Osteocyte (in vitro differentiated cells): ENCODE results near the gene IDUA. TPM values are rescaled to one million over a fixed set of nuclear protein-coding genes. Genes with fewer than 3 reads are reported as not detected.

ENCODE experiments used
- DNase-seq: peaks from one replicate; pipeline ENCODE4 v3.0.0; 2021; ENCODE audit warnings: mixed read lengths; ENCODE audit not compliant: unreplicated experiment; ENCODE audit errors: extremely low spot score
- H3K27ac Mint-ChIP-seq: one replicate; pipeline ENCODE4 v1.8.0; 2021; ENCODE audit warnings: mild to moderate bottlenecking, mixed read lengths; ENCODE audit not compliant: unreplicated experiment
- H3K27me3 Mint-ChIP-seq: one replicate; pipeline ENCODE4 v1.8.0; 2021; ENCODE audit warnings: mixed read lengths; ENCODE audit not compliant: unreplicated experiment
- H3K36me3 Mint-ChIP-seq: one replicate; pipeline ENCODE4 v1.8.0; 2021; ENCODE audit warnings: mixed read lengths; ENCODE audit not compliant: unreplicated experiment
- H3K4me1 Mint-ChIP-seq: one replicate; pipeline ENCODE4 v1.8.0; 2021; ENCODE audit warnings: mixed read lengths; ENCODE audit not compliant: unreplicated experiment
- H3K4me3 Mint-ChIP-seq: one replicate; pipeline ENCODE4 v1.8.0; 2021; ENCODE audit warnings: mild to moderate bottlenecking, moderate library complexity, mixed read lengths; ENCODE audit not compliant: unreplicated experiment
- H3K9me3 Mint-ChIP-seq: one replicate; pipeline ENCODE4 v1.8.0; 2021; ENCODE audit warnings: mixed read lengths; ENCODE audit not compliant: unreplicated experiment
- total RNA-seq: library from RNA; stranded (reverse); gene quantifications from 2 replicates; pipeline ENCODE4 v1.2.1, GENCODE V29; 2021
- TF ChIP-seq, protein P1 (sequence below): fragments of 200-600 bp; sonication (generic); IDR thresholded peaks from 2 replicates; pipeline ENCODE4 v1.5.0; 2021; ENCODE audit warnings: antibody characterized with exemption, mild to moderate bottlenecking, moderate library complexity

IDUA gene
- total RNA-seq, 1 donor from 2014 or later, result 67.8 TPM

DNA sequence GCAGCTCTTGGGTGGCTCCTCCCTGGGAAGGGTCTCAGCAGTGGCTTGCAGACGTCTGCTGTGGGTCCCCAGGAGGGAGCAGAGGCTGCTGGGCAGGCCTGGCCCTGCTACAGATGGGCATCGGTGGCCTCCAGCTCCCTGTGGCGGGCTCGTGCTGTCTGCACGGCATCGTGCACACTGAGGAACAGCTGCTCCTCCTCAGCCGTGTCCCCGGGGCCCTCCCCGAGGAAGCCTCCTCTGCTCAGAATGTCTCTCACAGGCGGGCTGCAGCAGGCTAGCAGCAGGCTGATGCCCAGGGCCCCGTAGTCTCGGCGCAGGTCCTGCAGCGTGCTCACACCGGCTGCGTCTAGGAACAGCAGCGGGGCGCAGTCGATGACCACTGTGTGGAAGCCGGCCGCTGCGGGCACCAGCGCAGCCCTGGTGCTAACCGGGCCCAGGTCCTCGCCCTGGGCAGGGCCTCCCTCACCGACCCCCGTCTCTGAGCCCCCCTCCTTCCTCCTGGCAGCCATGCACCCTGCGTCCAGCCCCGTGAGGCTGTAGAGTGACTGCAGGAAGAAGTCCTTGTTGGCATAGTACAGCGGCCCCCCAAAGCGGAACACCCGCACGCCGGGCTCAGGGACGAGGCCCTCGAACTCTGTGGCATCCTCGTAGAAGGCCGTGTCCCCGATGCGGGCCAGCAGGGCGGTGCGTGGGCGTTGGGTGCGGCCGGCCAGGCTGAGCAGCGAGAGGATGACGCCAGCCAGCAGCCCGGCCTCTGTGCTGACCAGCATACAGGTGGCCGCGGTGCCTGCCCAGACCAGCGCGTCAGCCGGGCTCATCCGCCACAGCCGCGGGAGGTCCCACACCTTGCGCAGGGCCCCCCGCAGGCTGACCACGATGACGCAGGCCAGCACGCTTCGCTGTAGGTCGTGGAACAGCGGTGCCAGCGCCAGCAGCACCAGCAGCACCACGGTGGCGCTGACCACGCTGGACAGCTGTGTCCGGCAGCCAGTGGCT lies 2.2 kb downstream of the IDUA start:
- Mint-ChIP-seq H3K9me3 (no peaks in the 10 kb centered on the region), H3K4me3 (no peak overlapping the region), H3K4me1 (peaks cover 28% of the 10 kb centered on the region), H3K27ac (no peak overlapping the region), H3K27me3 (no peaks in the 10 kb centered on the region), H3K36me3 (no peaks in the 10 kb centered on the region)
- no peak for DNase-seq
- TF ChIP-seq, protein P1, sequence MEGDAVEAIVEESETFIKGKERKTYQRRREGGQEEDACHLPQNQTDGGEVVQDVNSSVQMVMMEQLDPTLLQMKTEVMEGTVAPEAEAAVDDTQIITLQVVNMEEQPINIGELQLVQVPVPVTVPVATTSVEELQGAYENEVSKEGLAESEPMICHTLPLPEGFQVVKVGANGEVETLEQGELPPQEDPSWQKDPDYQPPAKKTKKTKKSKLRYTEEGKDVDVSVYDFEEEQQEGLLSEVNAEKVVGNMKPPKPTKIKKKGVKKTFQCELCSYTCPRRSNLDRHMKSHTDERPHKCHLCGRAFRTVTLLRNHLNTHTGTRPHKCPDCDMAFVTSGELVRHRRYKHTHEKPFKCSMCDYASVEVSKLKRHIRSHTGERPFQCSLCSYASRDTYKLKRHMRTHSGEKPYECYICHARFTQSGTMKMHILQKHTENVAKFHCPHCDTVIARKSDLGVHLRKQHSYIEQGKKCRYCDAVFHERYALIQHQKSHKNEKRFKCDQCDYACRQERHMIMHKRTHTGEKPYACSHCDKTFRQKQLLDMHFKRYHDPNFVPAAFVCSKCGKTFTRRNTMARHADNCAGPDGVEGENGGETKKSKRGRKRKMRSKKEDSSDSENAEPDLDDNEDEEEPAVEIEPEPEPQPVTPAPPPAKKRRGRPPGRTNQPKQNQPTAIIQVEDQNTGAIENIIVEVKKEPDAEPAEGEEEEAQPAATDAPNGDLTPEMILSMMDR, result no peak

DNA sequence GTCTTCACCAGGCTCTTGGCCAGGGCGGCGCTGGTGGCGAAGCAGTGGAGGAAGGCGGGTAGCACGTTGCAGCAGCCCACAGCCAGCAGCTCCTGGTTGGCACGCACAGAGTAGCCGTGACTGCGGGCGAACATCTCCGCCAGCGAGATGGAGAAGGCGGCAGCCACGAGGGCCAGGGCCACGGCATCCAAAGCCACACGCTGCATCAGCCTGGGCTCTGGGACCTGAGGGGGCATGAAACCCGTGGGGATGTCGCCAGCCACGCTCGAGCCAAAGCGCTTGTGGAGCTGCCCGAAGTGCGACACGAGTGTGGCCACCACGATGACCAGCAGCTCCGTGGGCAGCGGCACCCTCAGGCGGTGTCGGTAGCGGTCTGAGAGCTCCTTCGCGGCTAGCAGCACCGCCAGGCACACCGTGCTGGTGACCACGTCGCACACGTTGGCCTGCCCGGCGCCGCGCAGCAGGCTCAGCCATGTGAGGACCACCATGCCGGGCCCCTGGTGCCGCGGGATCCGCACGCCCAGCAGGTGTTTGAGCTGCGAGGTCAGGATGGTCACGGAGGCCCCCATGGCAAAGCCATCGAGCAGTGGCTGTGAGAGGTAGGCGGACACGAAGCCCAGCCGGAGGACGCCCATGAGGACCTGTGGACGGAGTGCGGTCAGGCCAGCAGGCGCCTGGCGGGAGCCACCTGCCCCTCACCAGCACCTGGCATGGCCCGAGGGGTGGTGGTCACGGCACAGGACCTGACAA lies 3.1 kb downstream of the IDUA start:
- Mint-ChIP-seq H3K4me1 (peaks cover 28% of the 10 kb centered on the region), H3K27me3 (no peaks in the 10 kb centered on the region), H3K36me3 (no peaks in the 10 kb centered on the region), H3K27ac (no peak overlapping the region), H3K4me3 (no peak overlapping the region), H3K9me3 (no peaks in the 10 kb centered on the region)
- TF ChIP-seq, protein P1, result no peak
- DNase-seq, result no peak

DNA sequence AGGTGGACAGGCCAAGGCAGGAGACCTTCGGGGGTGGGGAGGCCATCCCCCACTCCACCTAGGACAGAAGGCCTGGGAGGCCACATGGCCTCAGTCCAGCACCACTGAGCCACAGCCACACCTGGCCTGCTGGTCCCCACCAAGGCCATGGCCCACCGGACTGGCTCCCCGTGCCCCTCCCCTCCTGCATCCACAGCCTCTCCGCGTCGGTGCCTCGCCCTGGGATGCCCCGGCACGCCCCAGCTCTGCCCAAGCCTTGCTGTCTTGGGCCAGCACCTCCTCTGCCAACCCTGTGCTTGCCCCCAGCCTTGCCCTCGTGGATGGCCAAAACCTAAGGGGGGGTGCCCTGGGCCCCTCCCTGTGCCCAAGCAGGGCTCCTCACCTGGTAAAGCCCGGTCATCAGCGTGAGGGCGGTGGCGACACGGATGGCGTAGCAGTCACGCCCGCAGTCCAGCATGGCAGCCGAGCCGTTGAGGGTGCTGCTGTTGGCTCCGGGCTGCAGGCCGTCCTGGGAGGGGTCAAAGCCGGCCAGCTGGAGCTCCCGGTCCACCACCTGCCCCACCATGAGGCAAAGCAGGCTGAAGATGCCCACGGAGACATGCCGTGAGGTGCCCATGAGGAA lies 4.0 kb downstream of the IDUA start:
- TF ChIP-seq, protein P1, result no peak
- no peak for DNase-seq
- Mint-ChIP-seq H3K9me3 (no peaks in the 10 kb centered on the region), H3K27ac (no peak overlapping the region), H3K4me3 (no peak overlapping the region), H3K27me3 (no peaks in the 10 kb centered on the region), H3K4me1 (peaks cover 22% of the 10 kb centered on the region), H3K36me3 (no peaks in the 10 kb centered on the region)

DNA sequence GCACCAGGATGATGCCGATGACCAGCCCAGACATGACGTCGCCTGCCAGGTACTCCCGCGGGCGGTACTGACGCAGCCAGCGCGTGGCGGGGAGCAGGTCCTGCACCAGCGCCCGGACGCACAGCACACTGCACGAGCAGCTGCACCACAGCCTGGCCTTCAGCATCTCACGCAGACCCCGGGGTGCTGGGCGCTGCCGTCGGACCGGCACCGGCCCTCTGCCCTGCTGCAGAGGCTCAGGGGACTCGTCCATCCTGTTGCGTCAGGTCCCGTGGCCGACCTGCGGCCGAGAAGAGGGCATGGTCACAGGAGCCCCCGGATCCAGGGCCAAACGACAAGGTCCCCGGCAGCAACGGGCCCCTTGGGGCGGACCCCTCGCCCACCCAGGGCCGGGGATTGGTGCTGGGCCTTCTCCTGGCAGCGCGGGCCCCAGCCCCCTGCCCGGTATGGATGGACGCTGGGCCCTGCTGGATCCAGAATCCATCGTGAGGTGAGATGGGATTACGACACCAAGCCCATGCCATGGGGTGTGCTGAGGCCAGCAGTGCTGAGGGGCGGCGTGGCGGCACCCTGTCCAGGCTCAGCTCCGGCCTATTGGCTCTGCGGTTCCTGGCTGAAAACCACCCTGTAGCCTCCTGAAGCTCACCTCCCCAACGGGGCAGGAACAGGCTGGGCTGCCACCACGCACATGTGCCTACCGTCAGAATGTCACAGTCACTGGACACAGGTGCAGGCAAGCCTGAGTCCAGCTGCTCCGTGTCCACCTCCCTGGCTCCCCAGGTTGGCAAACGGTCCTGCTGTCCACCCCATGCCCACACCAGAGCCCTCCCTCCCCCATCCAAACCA lies 4.8 kb downstream of the IDUA start:
- Mint-ChIP-seq H3K9me3 (no peaks in the 10 kb centered on the region), H3K36me3 (no peaks in the 10 kb centered on the region), H3K27me3 (no peaks in the 10 kb centered on the region), H3K27ac (no peak overlapping the region), H3K4me1 (peaks cover 16% of the 10 kb centered on the region), H3K4me3 (no peak overlapping the region)
- DNase-seq, result no peak
- TF ChIP-seq, protein P1, result no peak
